ENCODE measurements around the gene KAZN.

The KAZN gene

DNA sequence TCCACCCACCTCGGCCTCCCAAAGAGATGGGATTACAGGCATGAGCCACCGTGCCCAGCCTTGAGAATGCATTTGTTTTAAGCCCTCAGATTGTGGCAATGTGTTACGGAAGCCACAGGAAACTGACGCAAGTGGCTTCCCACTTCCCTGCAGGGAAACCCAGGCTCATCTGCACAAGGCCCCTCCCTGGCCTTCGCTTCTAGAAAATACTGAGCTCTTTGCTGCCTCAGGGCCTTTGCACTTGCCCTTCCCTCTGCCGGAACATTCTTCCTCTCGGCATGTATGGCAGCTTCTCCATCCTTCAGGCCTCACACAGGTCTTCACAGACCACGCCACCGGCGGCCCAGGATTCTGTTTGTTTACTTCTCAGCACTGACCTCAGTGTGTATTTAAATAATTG lies 418.0 kb downstream of the KAZN start:
- no peaks in the 10 kb centered on the region for H3K79me2 ChIP-seq (ENCODE audit: control insufficient read depth, insufficient read depth, low read length, unreplicated experiment)
- no peak overlapping the region for H2AFZ ChIP-seq (ENCODE audit: low read length, unreplicated experiment)
- H3K4me1 ChIP-seq (ENCODE audit: control insufficient read depth, insufficient read depth, low read length, unreplicated experiment), result no peaks in the 10 kb centered on the region
- H3K36me3 ChIP-seq (ENCODE audit: insufficient read depth, low read length), result no peaks in the 10 kb centered on the region
- no peak overlapping the region for H3K27ac ChIP-seq (ENCODE audit: low read depth, low read length)
- no peaks in the 10 kb centered on the region for H3K27me3 ChIP-seq (ENCODE audit: insufficient read depth, low read length)
- no peak overlapping the region for H3K4me3 ChIP-seq (ENCODE audit: low read depth, low read length)

DNA sequence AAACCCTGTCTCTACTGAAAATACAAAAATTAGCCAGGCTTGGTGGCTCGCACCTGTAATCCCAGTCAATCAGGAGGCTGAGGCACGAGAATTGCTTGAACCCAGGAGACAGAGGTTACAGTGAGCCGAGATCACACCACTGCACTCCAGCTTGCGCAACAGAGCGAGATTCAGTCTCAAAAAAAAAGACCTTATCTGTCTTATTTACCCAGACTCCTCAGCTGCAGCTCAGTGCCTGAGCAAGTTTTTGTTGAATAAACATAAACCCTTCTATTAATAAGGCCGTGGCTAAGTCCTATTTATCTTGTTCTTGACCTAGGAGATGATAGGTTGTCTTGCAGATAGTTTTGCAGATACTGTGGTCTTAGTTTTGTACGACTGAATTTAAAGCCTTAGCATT lies 418.6 kb downstream of the KAZN start:
- no peak overlapping the region for H3K4me3 ChIP-seq (ENCODE audit: low read depth, low read length)
- H3K4me1 ChIP-seq (ENCODE audit: control insufficient read depth, insufficient read depth, low read length, unreplicated experiment), result no peaks in the 10 kb centered on the region
- no peak overlapping the region for H2AFZ ChIP-seq (ENCODE audit: low read length, unreplicated experiment)
- H3K27ac ChIP-seq (ENCODE audit: low read depth, low read length), result no peak overlapping the region
- no peaks in the 10 kb centered on the region for H3K27me3 ChIP-seq (ENCODE audit: insufficient read depth, low read length)
- no peaks in the 10 kb centered on the region for H3K79me2 ChIP-seq (ENCODE audit: control insufficient read depth, insufficient read depth, low read length, unreplicated experiment)
- H3K36me3 ChIP-seq (ENCODE audit: insufficient read depth, low read length), result no peaks in the 10 kb centered on the region

DNA sequence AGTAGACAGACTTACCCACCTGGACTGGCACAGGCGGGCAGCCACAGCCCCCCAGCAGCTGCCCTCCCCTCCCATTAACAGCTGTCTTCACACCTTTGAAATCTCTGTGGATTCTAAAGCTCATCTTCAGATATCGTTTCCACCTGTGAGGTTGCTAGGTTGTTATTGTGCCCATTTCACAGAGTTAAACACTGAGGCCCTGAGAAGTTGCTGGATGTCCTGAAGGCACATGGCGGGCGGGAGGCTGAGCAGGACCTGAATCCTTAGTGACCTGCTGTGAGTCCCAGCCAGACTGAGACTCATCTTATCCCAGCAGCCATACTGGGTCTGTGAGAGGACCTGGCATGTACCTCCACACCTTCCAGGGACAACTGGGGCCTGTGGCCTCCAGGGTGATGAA lies 420.3 kb downstream of the KAZN start:
- Histone ChIP-seq H3K27ac (ENCODE audit: low read depth, low read length) (no peak overlapping the region), H3K4me3 (ENCODE audit: low read depth, low read length) (no peak overlapping the region), H3K4me1 (ENCODE audit: control insufficient read depth, insufficient read depth, low read length, unreplicated experiment) (no peaks in the 10 kb centered on the region), H3K36me3 (ENCODE audit: insufficient read depth, low read length) (no peaks in the 10 kb centered on the region), H3K27me3 (ENCODE audit: insufficient read depth, low read length) (no peaks in the 10 kb centered on the region), H2AFZ (ENCODE audit: low read length, unreplicated experiment) (no peak overlapping the region), H3K79me2 (ENCODE audit: control insufficient read depth, insufficient read depth, low read length, unreplicated experiment) (no peaks in the 10 kb centered on the region)

GRCh38 chr1:15020943-15021745 lies 422.7 kb downstream of the KAZN start:
- Histone ChIP-seq H3K27me3 (ENCODE audit: insufficient read depth, low read length) (no peaks in the 10 kb centered on the region), H3K36me3 (ENCODE audit: insufficient read depth, low read length) (no peaks in the 10 kb centered on the region), H3K4me1 (ENCODE audit: control insufficient read depth, insufficient read depth, low read length, unreplicated experiment) (no peaks in the 10 kb centered on the region), H3K79me2 (ENCODE audit: control insufficient read depth, insufficient read depth, low read length, unreplicated experiment) (no peaks in the 10 kb centered on the region), H3K4me3 (ENCODE audit: low read depth, low read length) (no peak overlapping the region), H3K27ac (ENCODE audit: low read depth, low read length) (no peak overlapping the region), H2AFZ (ENCODE audit: low read length, unreplicated experiment) (no peak overlapping the region)

GRCh38 chr1:15022048-15022447 lies 423.6 kb downstream of the KAZN start:
- H3K27ac ChIP-seq (ENCODE audit: low read depth, low read length), result no peak overlapping the region
- H3K27me3 ChIP-seq (ENCODE audit: insufficient read depth, low read length), result no peaks in the 10 kb centered on the region

GRCh38 chr1:15023205-15023604 lies 424.7 kb downstream of the KAZN start:
- Histone ChIP-seq H3K4me1 (ENCODE audit: control insufficient read depth, insufficient read depth, low read length, unreplicated experiment) (no peaks in the 10 kb centered on the region), H3K27me3 (ENCODE audit: insufficient read depth, low read length) (no peaks in the 10 kb centered on the region), H3K27ac (ENCODE audit: low read depth, low read length) (no peak overlapping the region), H3K36me3 (ENCODE audit: insufficient read depth, low read length) (no peaks in the 10 kb centered on the region), H3K4me3 (ENCODE audit: low read depth, low read length) (no peak overlapping the region), H2AFZ (ENCODE audit: low read length, unreplicated experiment) (no peak overlapping the region), H3K79me2 (ENCODE audit: control insufficient read depth, insufficient read depth, low read length, unreplicated experiment) (no peaks in the 10 kb centered on the region)

More at GRCh38 chr1:15022048-15022447, 423.6 kb downstream of the KAZN start:
- no peaks in the 10 kb centered on the region for H3K4me1 ChIP-seq (ENCODE audit: control insufficient read depth, insufficient read depth, low read length, unreplicated experiment)
- H3K4me3 ChIP-seq (ENCODE audit: low read depth, low read length), result no peak overlapping the region
- H3K36me3 ChIP-seq (ENCODE audit: insufficient read depth, low read length), result no peaks in the 10 kb centered on the region
- no peaks in the 10 kb centered on the region for H3K79me2 ChIP-seq (ENCODE audit: control insufficient read depth, insufficient read depth, low read length, unreplicated experiment)
- H2AFZ ChIP-seq (ENCODE audit: low read length, unreplicated experiment), result no peak overlapping the region

DNA sequence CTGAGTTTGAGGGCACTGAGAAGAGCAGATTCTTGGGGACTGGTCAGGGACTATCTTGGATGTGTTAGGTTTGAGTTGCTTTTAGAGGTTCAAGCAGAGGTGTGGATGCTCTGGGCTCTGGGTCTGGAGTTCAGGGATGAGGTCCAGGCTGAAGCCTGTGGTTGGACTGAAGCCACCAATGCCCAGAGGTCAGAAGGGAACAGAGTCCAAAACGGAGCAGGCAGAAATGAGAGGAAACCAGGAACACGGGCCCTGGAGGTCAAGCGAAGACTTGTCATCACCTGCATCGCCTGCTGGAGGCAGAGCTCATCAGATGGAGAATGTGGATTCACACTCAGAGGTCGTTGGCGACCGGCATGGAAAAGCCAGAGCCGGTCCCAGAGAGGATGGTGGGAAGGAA lies 425.5 kb downstream of the KAZN start:
- H3K36me3 ChIP-seq (ENCODE audit: insufficient read depth, low read length), result no peaks in the 10 kb centered on the region

DNA sequence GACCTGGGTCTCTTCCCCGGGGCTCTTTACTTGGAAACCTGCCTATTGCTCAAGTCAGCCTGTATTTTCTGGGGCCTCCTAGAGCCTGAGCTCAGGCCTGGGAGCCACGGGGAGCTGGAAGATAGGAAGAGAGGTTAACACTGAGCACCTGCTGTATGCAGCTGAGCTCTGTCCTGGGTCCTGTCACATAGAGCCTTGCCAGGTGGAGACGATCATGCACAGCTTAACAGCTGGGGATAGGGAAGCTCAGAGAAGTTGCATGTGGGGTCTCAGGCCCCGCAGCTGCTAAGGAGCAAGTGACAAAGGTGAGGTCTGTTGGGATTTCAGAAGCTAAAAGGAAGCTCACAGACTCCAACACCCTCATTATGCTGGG lies 427.6 kb downstream of the KAZN start:
- H3K4me1 ChIP-seq (ENCODE audit: control insufficient read depth, insufficient read depth, low read length, unreplicated experiment), result peaks cover 5% of the 10 kb centered on the region
- H3K79me2 ChIP-seq (ENCODE audit: control insufficient read depth, insufficient read depth, low read length, unreplicated experiment), result no peaks in the 10 kb centered on the region
- no peaks in the 10 kb centered on the region for H3K27me3 ChIP-seq (ENCODE audit: insufficient read depth, low read length)
- no peak overlapping the region for H3K4me3 ChIP-seq (ENCODE audit: low read depth, low read length)
- H2AFZ ChIP-seq (ENCODE audit: low read length, unreplicated experiment), result no peak overlapping the region
- H3K36me3 ChIP-seq (ENCODE audit: insufficient read depth, low read length), result no peaks in the 10 kb centered on the region
- H3K27ac ChIP-seq (ENCODE audit: low read depth, low read length), result no peak overlapping the region

More for the DNA sequence above, 425.5 kb downstream of the KAZN start:
- no peak overlapping the region for H3K4me3 ChIP-seq (ENCODE audit: low read depth, low read length)
- H3K79me2 ChIP-seq (ENCODE audit: control insufficient read depth, insufficient read depth, low read length, unreplicated experiment), result no peaks in the 10 kb centered on the region
- H3K4me1 ChIP-seq (ENCODE audit: control insufficient read depth, insufficient read depth, low read length, unreplicated experiment), result peaks cover 5% of the 10 kb centered on the region
- H3K27me3 ChIP-seq (ENCODE audit: insufficient read depth, low read length), result no peaks in the 10 kb centered on the region
- H2AFZ ChIP-seq (ENCODE audit: low read length, unreplicated experiment), result no peak overlapping the region
- H3K27ac ChIP-seq (ENCODE audit: low read depth, low read length), result no peak overlapping the region

- Histone ChIP-seq H2AFZ (ENCODE audit: low read length, unreplicated experiment) (no peak overlapping the region), H3K4me3 (ENCODE audit: low read depth, low read length) (no peak overlapping the region), H3K4me1 (ENCODE audit: control insufficient read depth, insufficient read depth, low read length, unreplicated experiment) (peaks cover 5% of the 10 kb centered on the region), H3K79me2 (ENCODE audit: control insufficient read depth, insufficient read depth, low read length, unreplicated experiment) (no peaks in the 10 kb centered on the region), H3K27ac (ENCODE audit: low read depth, low read length) (no peak overlapping the region), H3K36me3 (ENCODE audit: insufficient read depth, low read length) (no peaks in the 10 kb centered on the region), H3K27me3 (ENCODE audit: insufficient read depth, low read length) (no peaks in the 10 kb centered on the region)
These were observed 429.1 kb downstream of the KAZN start for GRCh38 chr1:15027515-15027986.

DNA sequence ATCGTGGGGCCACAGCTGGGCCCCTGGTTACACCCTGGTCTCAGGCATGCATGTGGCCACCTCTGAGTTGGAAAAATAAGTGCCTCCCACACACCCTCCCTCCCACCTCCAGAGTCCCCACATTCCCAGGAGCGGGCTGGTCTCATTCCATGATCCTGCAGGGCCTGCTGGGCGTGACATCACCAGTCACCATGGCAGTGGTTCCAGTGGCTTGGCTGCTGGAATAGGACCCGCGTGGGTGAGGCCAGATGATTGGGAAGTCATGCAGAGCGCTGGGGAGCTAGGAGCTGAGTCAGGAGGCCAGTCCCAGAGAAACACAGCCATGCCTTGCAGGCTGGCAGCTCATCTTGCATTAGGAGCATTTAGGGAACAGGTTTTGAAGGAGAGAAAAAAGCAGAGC lies 429.6 kb downstream of the KAZN start:
- no peaks in the 10 kb centered on the region for H3K27me3 ChIP-seq (ENCODE audit: insufficient read depth, low read length)
- H3K79me2 ChIP-seq (ENCODE audit: control insufficient read depth, insufficient read depth, low read length, unreplicated experiment), result no peaks in the 10 kb centered on the region
- H3K36me3 ChIP-seq (ENCODE audit: insufficient read depth, low read length), result no peaks in the 10 kb centered on the region
- H3K4me3 ChIP-seq (ENCODE audit: low read depth, low read length), result no peak overlapping the region
- H3K4me1 ChIP-seq (ENCODE audit: control insufficient read depth, insufficient read depth, low read length, unreplicated experiment), result peaks cover 6% of the 10 kb centered on the region
- H3K27ac ChIP-seq (ENCODE audit: low read depth, low read length), result no peak overlapping the region
- H2AFZ ChIP-seq (ENCODE audit: low read length, unreplicated experiment), result no peak overlapping the region

DNA sequence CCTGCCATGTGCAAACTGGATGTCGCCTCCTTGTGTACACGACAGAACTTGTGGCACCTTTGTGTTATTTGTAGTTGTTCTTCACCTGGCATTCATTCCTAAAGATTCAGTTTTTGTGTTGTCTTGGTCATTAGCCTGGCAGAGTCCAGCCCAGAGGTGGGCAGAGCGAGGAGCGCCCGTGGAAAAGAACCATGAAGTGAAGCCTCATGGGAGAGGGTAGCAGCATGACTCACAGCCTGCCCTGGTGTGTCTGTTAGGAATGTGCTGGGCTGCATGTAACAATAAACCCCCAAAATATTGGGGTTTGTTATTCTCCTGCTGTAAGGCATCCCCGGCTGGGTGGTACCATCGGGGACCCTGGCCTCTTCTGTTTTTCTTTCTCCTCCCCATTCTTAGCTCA lies 430.1 kb downstream of the KAZN start:
- Histone ChIP-seq H3K4me3 (ENCODE audit: low read depth, low read length) (no peak overlapping the region), H3K27ac (ENCODE audit: low read depth, low read length) (no peak overlapping the region), H2AFZ (ENCODE audit: low read length, unreplicated experiment) (no peak overlapping the region), H3K27me3 (ENCODE audit: insufficient read depth, low read length) (no peaks in the 10 kb centered on the region), H3K4me1 (ENCODE audit: control insufficient read depth, insufficient read depth, low read length, unreplicated experiment) (peaks cover 11% of the 10 kb centered on the region), H3K36me3 (ENCODE audit: insufficient read depth, low read length) (no peaks in the 10 kb centered on the region), H3K79me2 (ENCODE audit: control insufficient read depth, insufficient read depth, low read length, unreplicated experiment) (no peaks in the 10 kb centered on the region)

All from ACC112 (cell line).